Stomach (tissue), 4 donors: ENCODE measurements around the gene UNC93A.
"Not testable (repeated sequence)": the region's sequence is repeated elsewhere in the genome, so short reads cannot be mapped to it uniquely, and the experiment has no call there.

Experiments used
- CTCF ChIP-seq, 7 experiments: fragments of 450-650 bp in 4 of 7; fragments of 200-600 bp in 3 of 7; sonication (generic) in 3 of 7; IDR thresholded peaks; one replicate each; pipeline ENCODE4 v1.5.1; 2016 to 2019; ENCODE audit warnings: antibody characterized with exemption in 7 of 7, control low read depth in 2 of 7, mild to moderate bottlenecking in 1 of 7
- EP300 ChIP-seq: sonication (generic); formaldehyde crosslinking; IDR thresholded peaks from one replicate; pipeline ENCODE4 v1.6.1; 2017; ENCODE audit warnings: antibody characterized with exemption
- POLR2A ChIP-seq, 4 donors: fragments of 450-650 bp; IDR thresholded peaks; one replicate each; pipeline ENCODE4 v1.6.1; 2016; ENCODE audit warnings: antibody characterized with exemption in 4 of 4, control low read depth in 2 of 4, mild to moderate bottlenecking in 1 of 4, moderate library complexity in 1 of 4

GRCh38 chr6:167309355-167310192 lies 18.5 kb downstream of the UNC93A start:
- not testable (repeated sequence) for TF ChIP-seq POLR2A (IDR thresholded peaks at IDR 0.05); EP300; CTCF (IDR thresholded peaks at IDR 0.05)
